H9 (cell line): Measurements from ENCODE around the gene RFT1. TPM values are rescaled to one million over a fixed set of nuclear protein-coding genes. Genes with fewer than 3 reads are reported as not detected.
A peak's percentile ranks its signal among the peaks of the same experiment; 100 is the strongest.

Source experiments
- DNase-seq: peaks from one replicate; pipeline ENCODE4 v3.0.0-alpha.2; 2017
- H2AFZ ChIP-seq: one replicate; pipeline ENCODE4 v1.6.1; 2013; ENCODE audit warnings: mild to moderate bottlenecking, low read length, control low read depth, moderate library complexity
- H2AK5ac ChIP-seq: 2 replicates; pipeline ENCODE4 v1.6.1; 2013; ENCODE audit warnings: low read length, control low read depth, mixed read lengths; ENCODE audit not compliant: insufficient read length
- H2BK120ac ChIP-seq: one replicate; pipeline ENCODE4 v1.6.1; 2013; ENCODE audit warnings: low read depth, mild to moderate bottlenecking, low read length, control low read depth, inconsistent platforms; ENCODE audit not compliant: poor library complexity, severe bottlenecking
- H2BK12ac ChIP-seq: 2 replicates; pipeline ENCODE4 v1.6.1; 2013; ENCODE audit warnings: low read length, control low read depth, mixed read lengths, low read depth; ENCODE audit not compliant: insufficient read length
- H2BK15ac ChIP-seq: 2 replicates; pipeline ENCODE4 v1.6.1; 2013; ENCODE audit warnings: low read depth, low read length, control low read depth
- H2BK20ac ChIP-seq: one replicate; pipeline ENCODE4 v1.6.1; 2013; ENCODE audit warnings: low read depth, mild to moderate bottlenecking, low read length, control low read depth, inconsistent platforms; ENCODE audit not compliant: poor library complexity, severe bottlenecking
- H2BK5ac ChIP-seq: 2 replicates; pipeline ENCODE4 v1.6.1; 2013; ENCODE audit warnings: low read length, control low read depth, mixed read lengths; ENCODE audit not compliant: insufficient read length
- H3K14ac ChIP-seq: 2 replicates; pipeline ENCODE4 v1.6.1; 2013; ENCODE audit warnings: low read length, control low read depth; ENCODE audit not compliant: insufficient read depth
- H3K18ac ChIP-seq: 2 replicates; pipeline ENCODE4 v1.6.1; 2013; ENCODE audit warnings: low read depth, mild to moderate bottlenecking, mixed read lengths, low read length, control low read depth; ENCODE audit not compliant: insufficient read length
- H3K23ac ChIP-seq: 2 replicates; pipeline ENCODE4 v1.6.1; 2013; ENCODE audit warnings: low read length, control low read depth, mixed read lengths, low read depth; ENCODE audit not compliant: insufficient read length
- H3K23me2 ChIP-seq: 2 replicates; pipeline ENCODE4 v1.6.1; 2013; ENCODE audit warnings: low read depth, mild to moderate bottlenecking, mixed read lengths, low read length, control low read depth; ENCODE audit not compliant: insufficient read length, poor library complexity, severe bottlenecking
- H3K27ac ChIP-seq: 2 replicates; pipeline ENCODE4 v1.5.1; 2013; ENCODE audit warnings: low read length, control low read depth, mixed read lengths, low read depth; ENCODE audit not compliant: insufficient read length
- H3K27me3 ChIP-seq: 2 replicates; pipeline ENCODE4 v1.6.1; 2013; ENCODE audit warnings: low read length, control low read depth, inconsistent platforms; ENCODE audit not compliant: insufficient read depth
- H3K4ac ChIP-seq: 2 replicates; pipeline ENCODE4 v1.6.1; 2013; ENCODE audit warnings: low read depth, mild to moderate bottlenecking, control low read depth, inconsistent platforms, low read length, moderate library complexity
- H3K4me1 ChIP-seq: 2 replicates; pipeline ENCODE4 v1.6.1; 2013; ENCODE audit warnings: low read length, control low read depth, inconsistent platforms; ENCODE audit not compliant: insufficient read depth
- H3K4me2 ChIP-seq: 2 replicates; pipeline ENCODE4 v1.6.1; 2013; ENCODE audit warnings: low read length, control low read depth, mixed read lengths; ENCODE audit not compliant: insufficient read length, insufficient read depth
- H3K56ac ChIP-seq: 2 replicates; pipeline ENCODE4 v1.6.1; 2013; ENCODE audit warnings: low read depth, mild to moderate bottlenecking, mixed read lengths, low read length, control low read depth; ENCODE audit not compliant: insufficient read length
- H3K79me1 ChIP-seq: 2 replicates; pipeline ENCODE4 v1.6.1; 2013; ENCODE audit warnings: low read depth, mild to moderate bottlenecking, moderate library complexity, low read length, control low read depth, inconsistent platforms; ENCODE audit not compliant: insufficient read depth, poor library complexity, severe bottlenecking
- H3K79me2 ChIP-seq: 2 replicates; pipeline ENCODE4 v1.6.1; 2013; ENCODE audit warnings: low read length, control low read depth, inconsistent platforms; ENCODE audit not compliant: insufficient read depth
- H3K9ac ChIP-seq: 2 replicates; pipeline ENCODE4 v1.6.1; 2013; ENCODE audit warnings: low read length, control low read depth, mixed read lengths; ENCODE audit not compliant: insufficient read length; ENCODE audit errors: extremely low read depth
- H3K9me3 ChIP-seq: one replicate; pipeline ENCODE4 v1.6.1; 2013; ENCODE audit warnings: low read depth, low read length, inconsistent platforms; ENCODE audit not compliant: control insufficient read depth
- H3T11ph ChIP-seq: one replicate; pipeline ENCODE4 v1.6.1; 2013; ENCODE audit warnings: mild to moderate bottlenecking, low read length, control low read depth, inconsistent platforms
- H4K20me1 ChIP-seq: one replicate; pipeline ENCODE4 v1.6.1; 2013; ENCODE audit not compliant: control insufficient read depth, insufficient read length, insufficient read depth
- H4K5ac ChIP-seq: 2 replicates; pipeline ENCODE4 v1.6.1; 2013; ENCODE audit warnings: low read depth, mild to moderate bottlenecking, mixed read lengths, low read length, control low read depth; ENCODE audit not compliant: insufficient read length
- H4K8ac ChIP-seq: replicated peaks from 2 replicates; pipeline ENCODE4 v1.6.1; 2013; ENCODE audit warnings: low read length, control low read depth, mixed read lengths, low read depth; ENCODE audit not compliant: insufficient read length
- H4K91ac ChIP-seq: 2 replicates; pipeline ENCODE4 v1.6.1; 2013; ENCODE audit warnings: low read depth, mild to moderate bottlenecking, moderate library complexity, mixed read lengths, low read length, control low read depth; ENCODE audit not compliant: insufficient read length
- H3K27ac Mint-ChIP-seq, 3 experiments: 2 replicates in 2 of 3; 3 replicates in 1 of 3; pipeline ENCODE4 v1.8.0; 2020 to 2021; ENCODE audit warnings: mixed read lengths in 3 of 3, mild to moderate bottlenecking in 1 of 3, moderate library complexity in 1 of 3
- H3K27me3 Mint-ChIP-seq: 2 replicates; pipeline ENCODE4 v1.8.0; 2021; ENCODE audit warnings: low read depth, mild to moderate bottlenecking, moderate library complexity, mixed read lengths
- H3K36me3 Mint-ChIP-seq, 3 experiments: 2 replicates in 2 of 3; 3 replicates in 1 of 3; pipeline ENCODE4 v1.8.0; 2020 to 2021; ENCODE audit warnings: low read depth in 3 of 3, mixed read lengths in 3 of 3; ENCODE audit not compliant: insufficient read depth in 1 of 3
- H3K4me1 Mint-ChIP-seq, 2 experiments: 2 replicates each; pipeline ENCODE4 v1.8.0; 2020; ENCODE audit warnings: mixed read lengths in 2 of 2
- H3K4me3 Mint-ChIP-seq, 2 experiments: 2 replicates in 1 of 2; 3 replicates in 1 of 2; pipeline ENCODE4 v1.8.0; 2020 to 2021; ENCODE audit warnings: mild to moderate bottlenecking in 2 of 2, mixed read lengths in 2 of 2, moderate library complexity in 1 of 2
- H3K9me3 Mint-ChIP-seq, 2 experiments: 2 replicates in 1 of 2; 3 replicates in 1 of 2; pipeline ENCODE4 v1.8.0; 2020; ENCODE audit warnings: mild to moderate bottlenecking in 2 of 2, mixed read lengths in 2 of 2, moderate library complexity in 1 of 2
- WGBS: extraction: QIAGEN DNeasy Blood & Tissue Kit; methylation state at CpG from one replicate; pipeline ENCODE4 v1.1.7; 2013; ENCODE audit warnings: missing lambda C conversion rate, low lambda C conversion rate, mixed read lengths; ENCODE audit not compliant: insufficient read length; ENCODE audit errors: extremely low coverage; 5-methylcytosine and 5-hydroxymethylcytosine counted together
- total RNA-seq: library from RNA; stranded (reverse); gene quantifications from 2 replicates; pipeline ENCODE4 v1.2.1, GENCODE V29; 2021
- TF ChIP-seq, protein P1 (sequence below): fragments of 200-600 bp; sonication (generic); conservative IDR thresholded peaks from 3 replicates; pipeline ENCODE4 v1.8.0; 2021; ENCODE audit warnings: antibody characterized with exemption, mild to moderate bottlenecking

Gene RFT1
- total RNA-seq, 1 experiment from 2014 or later = 24.1 TPM

DNA sequence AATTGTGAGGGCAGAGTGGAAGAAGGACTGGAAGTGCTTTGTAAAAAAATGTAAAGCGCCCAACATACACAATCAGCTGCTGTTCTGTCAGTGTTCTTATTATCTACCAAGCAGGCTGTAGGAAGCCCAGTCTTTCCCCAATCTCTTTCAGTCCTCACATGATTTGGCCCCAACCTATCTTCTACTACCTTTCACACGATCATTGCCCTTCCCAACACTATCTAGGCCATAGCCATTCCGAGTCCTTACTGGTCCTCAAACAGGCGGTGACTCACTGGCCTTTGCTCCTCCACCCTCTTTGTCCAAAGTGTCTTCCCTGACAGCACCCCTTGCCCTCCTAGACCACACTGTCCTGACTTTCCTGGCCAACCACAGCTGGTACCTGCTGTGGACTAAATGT lies 861 bp upstream of the RFT1 start:
- Mint-ChIP-seq H3K27me3 (peaks cover 2% of the 10 kb centered on the region; the same call in 1 of the 2 replicates), H3K4me1 (peaks cover 12 to 15% of the 10 kb centered on the region in 2 experiments), H3K36me3 (peaks cover 0 to 2% (median 1%) of the 10 kb centered on the region in 3 experiments; a peak in 2 of 7 replicates), H3K27ac (peak overlapping the region in 1 of 3 experiments; percentile 5; a peak in 3 of 7 replicates), H3K9me3 (no peaks in the 10 kb centered on the region), H3K4me3 (peak overlapping the region; percentile 96 to 97)
- H3K27me3 ChIP-seq = no peaks in the 10 kb centered on the region
- H3K4me1 ChIP-seq = peaks cover 3% of the 10 kb centered on the region; the same call in 1 of the 2 replicates
- no peak overlapping the region for H3T11ph ChIP-seq
- no CpG with 5 or more reads among the region's 4 CpGs for WGBS
- H3K4ac ChIP-seq = no peak overlapping the region
- H2BK20ac ChIP-seq = no peak overlapping the region
- H3K4me2 ChIP-seq = peak overlapping the region; percentile 82
- DNase-seq = no peak
- no peak overlapping the region for H3K18ac ChIP-seq
- H3K23ac ChIP-seq = no peak overlapping the region
- no peak overlapping the region for H3K27ac ChIP-seq
- H3K9ac ChIP-seq = no peak overlapping the region
- H3K23me2 ChIP-seq = peaks cover 6% of the 10 kb centered on the region
- no peak overlapping the region for H2BK12ac ChIP-seq
- peaks cover 2% of the 10 kb centered on the region; the same call in 1 of the 2 replicates for H3K79me2 ChIP-seq
- H2BK15ac ChIP-seq = no peak overlapping the region
- no peak overlapping the region for H3K14ac ChIP-seq
- H3K9me3 ChIP-seq = no peaks in the 10 kb centered on the region
- no peak overlapping the region for H2BK120ac ChIP-seq
- TF ChIP-seq, protein P1, sequence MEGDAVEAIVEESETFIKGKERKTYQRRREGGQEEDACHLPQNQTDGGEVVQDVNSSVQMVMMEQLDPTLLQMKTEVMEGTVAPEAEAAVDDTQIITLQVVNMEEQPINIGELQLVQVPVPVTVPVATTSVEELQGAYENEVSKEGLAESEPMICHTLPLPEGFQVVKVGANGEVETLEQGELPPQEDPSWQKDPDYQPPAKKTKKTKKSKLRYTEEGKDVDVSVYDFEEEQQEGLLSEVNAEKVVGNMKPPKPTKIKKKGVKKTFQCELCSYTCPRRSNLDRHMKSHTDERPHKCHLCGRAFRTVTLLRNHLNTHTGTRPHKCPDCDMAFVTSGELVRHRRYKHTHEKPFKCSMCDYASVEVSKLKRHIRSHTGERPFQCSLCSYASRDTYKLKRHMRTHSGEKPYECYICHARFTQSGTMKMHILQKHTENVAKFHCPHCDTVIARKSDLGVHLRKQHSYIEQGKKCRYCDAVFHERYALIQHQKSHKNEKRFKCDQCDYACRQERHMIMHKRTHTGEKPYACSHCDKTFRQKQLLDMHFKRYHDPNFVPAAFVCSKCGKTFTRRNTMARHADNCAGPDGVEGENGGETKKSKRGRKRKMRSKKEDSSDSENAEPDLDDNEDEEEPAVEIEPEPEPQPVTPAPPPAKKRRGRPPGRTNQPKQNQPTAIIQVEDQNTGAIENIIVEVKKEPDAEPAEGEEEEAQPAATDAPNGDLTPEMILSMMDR = no peak
- no peak overlapping the region for H2AFZ ChIP-seq
- H4K91ac ChIP-seq = no peak overlapping the region
- no peaks in the 10 kb centered on the region for H4K20me1 ChIP-seq
- H2AK5ac ChIP-seq = no peak overlapping the region
- no peak overlapping the region for H2BK5ac ChIP-seq
- no peak overlapping the region for H4K5ac ChIP-seq
- H4K8ac ChIP-seq = no peak overlapping the region
- no peak overlapping the region for H3K56ac ChIP-seq
- H3K79me1 ChIP-seq = peaks cover 3% of the 10 kb centered on the region
